ENCODE data around the gene LTBP1. TPM values are rescaled to one million over a fixed set of nuclear protein-coding genes. Genes with fewer than 3 reads are reported as not detected.

The LTBP1 gene
- total RNA-seq, 1 donor from 2014 or later = 36.0 TPM

DNA sequence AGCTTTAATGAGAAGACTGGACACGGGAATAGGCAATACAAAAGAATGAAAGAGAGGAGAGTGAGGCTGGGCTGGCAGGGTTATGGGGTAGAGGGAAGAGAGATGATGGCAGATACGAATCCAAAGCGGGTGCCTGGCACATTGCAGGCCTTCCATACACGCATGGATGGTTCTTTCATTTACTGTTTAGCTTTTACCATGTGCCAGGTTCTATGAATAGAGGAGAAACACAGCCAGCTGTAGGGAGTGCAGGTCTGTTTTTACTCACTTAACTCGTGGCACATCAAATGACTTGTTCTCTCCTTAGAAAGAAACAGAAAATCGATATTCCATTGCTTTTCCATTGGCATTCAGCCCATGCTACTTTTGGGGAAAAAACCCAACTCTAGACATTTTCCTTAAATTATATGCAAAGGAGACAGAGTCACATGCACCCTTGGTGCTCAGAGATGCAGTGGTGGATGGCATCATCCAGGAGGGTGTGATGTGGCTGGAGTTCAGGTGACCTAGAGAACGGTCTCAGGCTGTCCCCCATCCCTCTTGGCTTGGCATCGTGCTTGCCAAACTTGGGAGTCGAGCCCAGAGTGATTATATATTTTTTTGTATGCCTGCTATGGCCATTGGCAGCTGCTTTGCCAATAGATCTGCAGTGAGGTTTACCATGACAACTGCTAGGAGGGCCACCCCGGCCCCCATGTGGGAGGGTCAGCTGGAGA, 6.2 kb downstream of the LTBP1 start:
- H3K4me1 ChIP-seq = no peaks in the 10 kb centered on the region
- DNase-seq = no peak
- intact Hi-C loops (cut with DNase I) = no loop called here

DNA sequence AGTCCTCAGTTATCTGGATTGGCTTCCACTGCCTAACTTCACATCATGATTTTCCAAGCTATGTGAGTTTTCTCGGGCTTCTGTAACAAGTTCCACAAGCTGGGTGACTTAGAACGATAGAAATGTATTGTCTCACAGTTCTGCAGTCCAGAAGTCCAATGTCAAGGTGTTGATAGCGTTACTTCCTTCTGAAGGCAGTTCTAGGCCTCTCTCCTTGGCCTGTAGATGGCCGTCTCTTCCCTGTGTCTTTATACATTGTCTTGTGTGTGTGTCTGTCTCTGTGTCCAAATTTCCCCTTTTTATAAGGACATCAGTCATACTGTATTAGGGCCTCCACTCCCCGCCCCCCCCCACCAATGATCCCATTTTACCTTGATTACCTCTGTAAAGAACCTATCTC, 7.5 kb downstream of the LTBP1 start:
- ATAC-seq (no peak), DNase-seq (no peak)
- Histone ChIP-seq H3K4me1 (no peaks in the 10 kb centered on the region), H3K27ac (no peak overlapping the region), H3K4me3 (no peak overlapping the region), H3K9me3 (no peaks in the 10 kb centered on the region), H3K27me3 (peaks cover 13% of the 10 kb centered on the region), H3K36me3 (no peaks in the 10 kb centered on the region)
- TF ChIP-seq, protein P1, sequence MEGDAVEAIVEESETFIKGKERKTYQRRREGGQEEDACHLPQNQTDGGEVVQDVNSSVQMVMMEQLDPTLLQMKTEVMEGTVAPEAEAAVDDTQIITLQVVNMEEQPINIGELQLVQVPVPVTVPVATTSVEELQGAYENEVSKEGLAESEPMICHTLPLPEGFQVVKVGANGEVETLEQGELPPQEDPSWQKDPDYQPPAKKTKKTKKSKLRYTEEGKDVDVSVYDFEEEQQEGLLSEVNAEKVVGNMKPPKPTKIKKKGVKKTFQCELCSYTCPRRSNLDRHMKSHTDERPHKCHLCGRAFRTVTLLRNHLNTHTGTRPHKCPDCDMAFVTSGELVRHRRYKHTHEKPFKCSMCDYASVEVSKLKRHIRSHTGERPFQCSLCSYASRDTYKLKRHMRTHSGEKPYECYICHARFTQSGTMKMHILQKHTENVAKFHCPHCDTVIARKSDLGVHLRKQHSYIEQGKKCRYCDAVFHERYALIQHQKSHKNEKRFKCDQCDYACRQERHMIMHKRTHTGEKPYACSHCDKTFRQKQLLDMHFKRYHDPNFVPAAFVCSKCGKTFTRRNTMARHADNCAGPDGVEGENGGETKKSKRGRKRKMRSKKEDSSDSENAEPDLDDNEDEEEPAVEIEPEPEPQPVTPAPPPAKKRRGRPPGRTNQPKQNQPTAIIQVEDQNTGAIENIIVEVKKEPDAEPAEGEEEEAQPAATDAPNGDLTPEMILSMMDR (IDR thresholded peaks at IDR 0.05) = no peak
- intact Hi-C loops (cut with DNase I) = no loop called here

More for the DNA sequence above, 6.2 kb downstream of the LTBP1 start:
- H3K4me3 ChIP-seq = no peak overlapping the region
- TF ChIP-seq, protein P1 (IDR thresholded peaks at IDR 0.05) = no peak
- H3K27me3 ChIP-seq = peaks cover 23% of the 10 kb centered on the region
- no peak for ATAC-seq
- no peaks in the 10 kb centered on the region for H3K36me3 ChIP-seq
- H3K27ac ChIP-seq = no peak overlapping the region
- H3K9me3 ChIP-seq = no peaks in the 10 kb centered on the region

- intact Hi-C loops (cut with DNase I) = no loop called here
- ATAC-seq (no peak), DNase-seq (no peak)
- Histone ChIP-seq H3K36me3 (no peaks in the 10 kb centered on the region), H3K4me3 (no peak overlapping the region), H3K4me1 (no peaks in the 10 kb centered on the region), H3K9me3 (no peaks in the 10 kb centered on the region), H3K27me3 (peaks cover 5% of the 10 kb centered on the region), H3K27ac (no peak overlapping the region)
- TF ChIP-seq, protein P1 (IDR thresholded peaks at IDR 0.05) = no peak
These were observed 12.1 kb downstream of the LTBP1 start for GRCh38 chr2:32958821-32959220.

GRCh38 chr2:32960238-32960637, 13.5 kb downstream of the LTBP1 start:
- ATAC-seq (no peak), DNase-seq (no peak)
- H3K4me3 ChIP-seq = no peak overlapping the region
- H3K9me3 ChIP-seq = no peaks in the 10 kb centered on the region
- intact Hi-C loops (cut with DNase I) = no loop called here
- no peaks in the 10 kb centered on the region for H3K4me1 ChIP-seq
- no peaks in the 10 kb centered on the region for H3K27me3 ChIP-seq
- TF ChIP-seq, protein P1 (IDR thresholded peaks at IDR 0.05) = no peak
- H3K36me3 ChIP-seq = no peaks in the 10 kb centered on the region
- no peak overlapping the region for H3K27ac ChIP-seq

DNA sequence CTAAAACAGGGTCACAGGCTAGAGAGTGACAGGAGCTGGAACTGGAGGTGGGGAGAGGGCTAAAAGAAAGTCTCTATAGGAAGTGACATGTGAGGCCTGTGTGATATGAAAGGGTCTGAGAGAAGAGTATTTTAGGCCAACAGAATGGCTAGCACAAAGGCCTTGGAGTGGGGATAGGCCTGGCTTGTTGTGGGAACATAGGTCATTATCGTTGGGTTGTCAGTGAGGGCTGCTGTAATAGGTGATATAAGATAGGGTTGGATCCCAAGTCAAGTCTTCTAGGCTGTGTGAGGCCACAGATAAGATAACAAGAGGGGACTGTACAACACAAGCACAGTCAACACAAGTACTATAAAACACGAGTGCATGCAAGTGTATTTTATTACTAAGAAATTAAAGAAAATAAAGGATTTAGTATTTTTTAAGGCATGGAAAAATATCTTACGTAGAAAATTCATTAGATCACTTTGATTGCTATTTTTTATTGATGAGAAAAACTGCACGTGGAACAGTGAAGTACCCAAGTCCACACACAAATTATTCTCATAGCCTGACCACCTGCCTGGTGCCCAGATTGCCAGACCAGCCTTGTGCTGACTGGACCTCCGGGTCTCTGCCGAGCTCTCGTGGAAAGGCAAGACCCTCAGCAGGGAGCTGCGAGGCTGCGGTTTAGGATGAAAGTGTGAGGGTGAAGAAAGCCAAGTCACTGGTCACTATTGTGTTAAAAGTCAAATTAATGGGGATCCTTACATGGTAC, 14.1 kb downstream of the LTBP1 start:
- Histone ChIP-seq H3K4me1 (no peaks in the 10 kb centered on the region), H3K27me3 (no peaks in the 10 kb centered on the region), H3K27ac (no peak overlapping the region), H3K4me3 (no peak overlapping the region), H3K36me3 (no peaks in the 10 kb centered on the region), H3K9me3 (no peaks in the 10 kb centered on the region)
- TF ChIP-seq, protein P1 (IDR thresholded peaks at IDR 0.05) = no peak
- intact Hi-C loops (cut with DNase I) = no loop called here
- DNase-seq = no peak
- no peak for ATAC-seq
